NB4 (cell line): ENCODE results near the gene STRAP.

ENCODE experiments used
- CTCF ChIP-seq: IDR thresholded peaks from one replicate; pipeline ENCODE4 v1.5.1; 2012; ENCODE audit warnings: low read depth, low read length
- MAX ChIP-seq: IDR thresholded peaks from 2 replicates; pipeline ENCODE4 v1.6.1; 2011; ENCODE audit warnings: low read depth, low read length
- MYC ChIP-seq: IDR thresholded peaks from 2 replicates; pipeline ENCODE4 v1.6.1; 2011; ENCODE audit warnings: low read depth, low read length
- POLR2A ChIP-seq: IDR thresholded peaks from 2 replicates; pipeline ENCODE4 v1.6.1; 2011; ENCODE audit warnings: mild to moderate bottlenecking; ENCODE audit not compliant: insufficient read length; ENCODE audit errors: extremely low read depth

GRCh38 chr12:15896867-15897266 lies 14.7 kb downstream of the STRAP start:
- TF ChIP-seq CTCF (no peak), POLR2A (no peak), MAX (no peak), MYC (no peak)
